ENCODE results near the gene ATG7.

GRCh38 chr3:11434017-11434526, 161.9 kb downstream of the ATG7 start:
- TF ChIP-seq CTCF (IDR thresholded peaks at IDR 0.05): no peak
- TF ChIP-seq POLR2A (IDR thresholded peaks at IDR 0.05): no peak
